Gastrocnemius medialis (tissue), 4 donors: ENCODE results near the gene ARSB.

ENCODE experiments used
- POLR2A ChIP-seq, 2 donors: fragments of 450-650 bp; IDR thresholded peaks; one replicate each; pipeline ENCODE4 v1.6.1; 2017; ENCODE audit warnings: antibody characterized with exemption in 2 of 2, mild to moderate bottlenecking in 2 of 2, moderate library complexity in 2 of 2
- TF ChIP-seq, protein P1 (sequence below), 5 experiments: fragments of 450-650 bp in 3 of 5; fragments of 200-600 bp in 2 of 5; sonication (generic) in 2 of 5; IDR thresholded peaks in 4 of 5; conservative IDR thresholded peaks in 1 of 5; 1 replicate in 4 of 5; 2 replicates in 1 of 5; pipeline ENCODE4 v1.5.1; 2016 to 2019; ENCODE audit warnings: antibody characterized with exemption in 5 of 5, mild to moderate bottlenecking in 3 of 5, moderate library complexity in 3 of 5

DNA sequence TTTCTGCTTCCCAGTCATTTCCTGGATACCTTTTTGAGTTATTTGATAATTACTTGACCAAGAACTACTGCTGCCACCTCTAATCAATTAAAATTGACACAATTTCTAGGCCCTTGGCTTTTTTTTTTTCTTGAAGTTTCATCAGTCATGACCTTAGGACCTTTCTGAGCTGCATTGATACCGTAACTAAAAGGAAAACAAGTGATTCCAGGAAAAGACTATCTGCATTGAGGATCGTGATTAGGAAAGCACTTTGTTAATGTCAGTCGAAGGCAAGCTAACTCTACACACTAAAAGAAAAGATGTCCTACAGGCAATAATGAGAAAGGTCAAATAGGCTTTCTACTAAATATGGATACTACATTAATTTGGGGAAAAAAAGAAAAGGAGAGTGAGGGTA lies 69.9 kb downstream of the ARSB start:
- TF ChIP-seq, protein P1, sequence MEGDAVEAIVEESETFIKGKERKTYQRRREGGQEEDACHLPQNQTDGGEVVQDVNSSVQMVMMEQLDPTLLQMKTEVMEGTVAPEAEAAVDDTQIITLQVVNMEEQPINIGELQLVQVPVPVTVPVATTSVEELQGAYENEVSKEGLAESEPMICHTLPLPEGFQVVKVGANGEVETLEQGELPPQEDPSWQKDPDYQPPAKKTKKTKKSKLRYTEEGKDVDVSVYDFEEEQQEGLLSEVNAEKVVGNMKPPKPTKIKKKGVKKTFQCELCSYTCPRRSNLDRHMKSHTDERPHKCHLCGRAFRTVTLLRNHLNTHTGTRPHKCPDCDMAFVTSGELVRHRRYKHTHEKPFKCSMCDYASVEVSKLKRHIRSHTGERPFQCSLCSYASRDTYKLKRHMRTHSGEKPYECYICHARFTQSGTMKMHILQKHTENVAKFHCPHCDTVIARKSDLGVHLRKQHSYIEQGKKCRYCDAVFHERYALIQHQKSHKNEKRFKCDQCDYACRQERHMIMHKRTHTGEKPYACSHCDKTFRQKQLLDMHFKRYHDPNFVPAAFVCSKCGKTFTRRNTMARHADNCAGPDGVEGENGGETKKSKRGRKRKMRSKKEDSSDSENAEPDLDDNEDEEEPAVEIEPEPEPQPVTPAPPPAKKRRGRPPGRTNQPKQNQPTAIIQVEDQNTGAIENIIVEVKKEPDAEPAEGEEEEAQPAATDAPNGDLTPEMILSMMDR (IDR thresholded peaks at IDR 0.05 in 4 of 5, conservative IDR thresholded peaks at IDR 0.05 in 1 of 5), result no peak
- no peak for TF ChIP-seq POLR2A (IDR thresholded peaks at IDR 0.05)
